Hematopoietic multipotent progenitor cell treated with erythropoietin and hydrocortisone succinate and interleukin-3 and kit ligand, for 4 days (in vitro differentiated cells): ENCODE measurements around the gene HTT-AS.

Experiments
- DNase-seq: peaks from one replicate; pipeline ENCODE4 v3.0.0-alpha.2; 2015

The HTT-AS gene

DNA sequence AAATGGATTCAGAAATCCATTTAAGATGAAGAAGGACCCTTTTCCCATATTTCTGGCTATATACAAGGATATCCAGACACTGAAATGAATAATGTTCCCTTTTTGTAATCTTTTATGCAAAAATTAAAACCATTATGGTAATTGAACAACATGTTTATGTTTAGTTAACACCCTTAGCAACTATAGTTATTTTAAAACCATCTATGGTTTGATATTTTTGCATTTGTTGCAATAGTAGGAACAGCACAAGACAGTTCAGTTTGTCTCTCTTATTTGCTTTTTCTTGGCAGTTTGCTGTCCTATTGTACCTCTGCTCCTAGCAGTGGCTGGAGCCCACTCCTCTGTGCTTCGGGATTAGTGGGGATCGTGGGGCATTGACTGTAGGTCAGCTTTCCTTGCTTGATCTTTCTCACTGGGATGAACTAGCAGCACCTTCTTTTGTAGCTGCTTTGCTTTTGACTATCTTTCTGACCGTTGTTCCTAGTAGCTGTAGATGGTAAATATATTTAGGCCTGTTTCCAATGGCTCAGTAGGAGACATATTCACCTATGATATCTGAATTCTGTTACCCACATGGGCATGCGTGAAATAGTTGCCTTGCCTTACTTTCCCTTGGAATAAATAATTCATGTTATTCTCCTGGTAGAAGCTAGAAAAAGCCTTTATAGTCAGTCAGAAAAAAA is 12.9 kb upstream of the HTT-AS start:
- DNase-seq, result no peak

- DNase-seq, result no peak
Measured at GRCh38 chr4:3085948-3086670, 11.8 kb upstream of the HTT-AS start.

DNA sequence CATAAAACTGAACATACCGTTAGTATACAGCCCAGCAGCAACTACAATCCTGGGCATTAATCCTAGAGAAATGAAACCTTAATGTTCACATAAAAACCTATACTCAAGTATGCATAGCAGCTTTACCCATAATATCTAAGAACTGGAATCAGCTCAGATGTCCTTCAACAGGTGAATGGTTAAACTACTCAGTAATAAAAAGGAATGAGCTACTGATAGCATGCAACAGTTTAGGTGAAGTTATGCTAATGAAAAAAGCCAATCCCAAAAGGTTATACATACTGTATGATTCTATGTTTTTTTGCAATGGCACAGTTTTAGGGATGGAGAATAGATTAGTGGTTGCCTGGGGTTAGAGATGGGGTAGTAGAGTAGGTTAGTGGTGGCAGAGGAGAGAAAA is 9.4 kb upstream of the HTT-AS start:
- DNase-seq, result no peak

- peak; percentile 90 for DNase-seq
Measured at GRCh38 chr4:3082925-3083515, 8.7 kb upstream of the HTT-AS start.

DNA sequence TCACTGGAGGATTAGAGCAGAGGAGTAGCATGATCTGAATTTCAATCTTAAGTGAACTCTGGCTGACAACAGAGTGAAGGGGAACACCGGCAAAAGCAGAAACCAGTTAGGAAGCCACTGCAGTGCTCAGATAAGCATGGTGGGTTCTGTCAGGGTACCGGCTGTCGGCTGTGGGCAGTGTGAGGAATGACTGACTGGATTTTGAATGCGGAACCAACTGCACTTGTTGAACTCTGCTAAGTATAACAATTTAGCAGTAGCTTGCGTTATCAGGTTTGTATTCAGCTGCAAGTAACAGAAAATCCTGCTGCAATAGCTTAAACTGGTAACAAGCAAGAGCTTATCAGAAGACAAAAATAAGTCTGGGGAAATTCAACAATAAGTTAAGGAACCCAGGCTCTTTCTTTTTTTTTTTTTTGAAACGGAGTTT is 5.4 kb upstream of the HTT-AS start:
- peak; percentile 99 for DNase-seq

GRCh38 chr4:3077796-3078195 is 3.5 kb upstream of the HTT-AS start:
- DNase-seq, result no peak

GRCh38 chr4:3075652-3075981 is 1.3 kb upstream of the HTT-AS start:
- DNase-seq, result no peak

- peak; percentile 87 for DNase-seq
Measured at GRCh38 chr4:3074846-3075651, 711 bp upstream of the HTT-AS start.

- no peak for DNase-seq
Measured at GRCh38 chr4:3073158-3074077, 920 bp downstream of the HTT-AS start.

- DNase-seq, result no peak
Measured at GRCh38 chr4:3071811-3072210, 2.5 kb downstream of the HTT-AS start.

DNA sequence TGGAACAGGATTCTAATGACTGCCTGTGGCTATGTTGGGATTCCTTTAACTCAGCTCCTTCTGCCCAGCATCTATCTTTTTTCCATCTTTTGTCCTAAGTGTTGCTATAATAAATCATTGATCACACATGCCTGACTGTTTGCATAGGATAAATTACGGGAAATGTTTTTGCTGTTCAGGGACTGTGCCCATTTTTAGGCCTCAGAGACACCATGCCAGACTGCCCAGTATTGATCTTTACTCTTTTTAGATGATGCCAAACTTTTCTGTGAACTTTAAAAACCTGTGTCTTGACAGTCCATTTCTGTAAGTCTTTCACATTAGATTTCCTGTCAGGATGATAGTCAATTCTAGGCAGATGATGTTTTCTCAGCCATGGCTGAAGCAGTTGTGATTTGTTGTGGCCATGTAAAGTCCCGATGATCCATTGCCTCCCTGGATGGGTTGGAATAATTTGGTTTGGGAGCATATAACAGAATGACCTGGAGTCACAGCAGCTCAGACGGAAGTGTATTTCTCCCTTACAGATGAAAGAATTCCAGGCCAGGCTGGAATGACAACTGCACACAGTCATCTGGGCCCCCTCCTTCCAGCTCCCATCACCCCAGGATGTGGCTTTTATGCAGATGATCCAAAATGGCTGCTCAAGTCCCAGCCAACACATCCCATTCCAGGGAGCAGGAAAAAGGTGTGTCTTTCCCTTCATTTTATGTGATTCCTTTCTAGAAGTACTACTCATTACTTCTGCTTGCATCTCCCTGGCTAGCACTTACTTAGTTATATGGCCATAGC is 3.4 kb downstream of the HTT-AS start:
- no peak for DNase-seq

DNA sequence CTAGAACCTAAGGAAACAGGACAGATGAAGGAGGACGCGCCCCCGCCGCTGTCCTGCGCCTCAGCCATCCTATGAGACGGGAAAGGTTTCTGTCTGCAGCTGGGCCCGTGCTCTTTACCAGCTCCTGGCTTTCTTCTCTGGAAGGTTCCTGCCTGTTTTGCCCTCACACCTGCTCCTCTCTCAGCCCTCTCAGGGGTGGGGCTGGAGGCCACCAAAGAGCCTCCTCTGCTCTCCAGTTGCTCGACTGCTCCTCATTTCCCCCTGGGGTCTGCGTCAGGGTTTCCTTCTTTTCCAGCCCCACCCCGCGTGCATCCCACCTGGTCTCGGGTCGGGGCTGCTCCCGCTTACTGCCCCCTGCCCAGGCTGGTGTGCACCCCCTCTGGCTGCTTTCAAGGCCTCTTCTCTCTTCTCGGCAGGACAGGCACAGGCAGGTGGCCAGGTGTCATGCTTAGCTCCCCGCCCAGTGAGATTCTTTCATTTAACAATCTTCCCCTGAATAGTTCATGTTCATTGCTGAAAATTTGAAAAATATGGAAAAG is 4.6 kb downstream of the HTT-AS start:
- DNase-seq, result no peak

GRCh38 chr4:3067473-3068001 is 6.8 kb downstream of the HTT-AS start:
- DNase-seq, result no peak

- DNase-seq, result no peak
Measured at GRCh38 chr4:3066836-3067400, 7.4 kb downstream of the HTT-AS start.

DNA sequence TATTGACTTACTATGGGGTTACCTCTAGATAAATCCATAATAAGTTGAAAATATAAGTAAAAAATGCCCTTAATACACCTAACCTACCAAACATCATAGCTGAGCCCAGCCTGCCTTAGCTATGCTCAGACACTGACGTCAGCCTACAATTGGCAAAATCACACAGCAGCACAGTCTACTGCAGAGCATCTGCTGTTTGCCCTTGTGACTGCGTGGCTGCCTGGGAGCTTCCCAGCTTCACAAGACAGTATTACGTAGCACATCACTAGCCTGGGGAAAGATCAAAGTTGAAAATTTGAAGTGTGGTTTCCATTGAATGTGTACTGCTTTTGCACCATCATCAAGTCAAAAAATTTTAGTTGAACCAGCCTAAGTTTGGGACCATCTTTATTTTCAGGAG is 8.8 kb downstream of the HTT-AS start:
- DNase-seq, result no peak

DNA sequence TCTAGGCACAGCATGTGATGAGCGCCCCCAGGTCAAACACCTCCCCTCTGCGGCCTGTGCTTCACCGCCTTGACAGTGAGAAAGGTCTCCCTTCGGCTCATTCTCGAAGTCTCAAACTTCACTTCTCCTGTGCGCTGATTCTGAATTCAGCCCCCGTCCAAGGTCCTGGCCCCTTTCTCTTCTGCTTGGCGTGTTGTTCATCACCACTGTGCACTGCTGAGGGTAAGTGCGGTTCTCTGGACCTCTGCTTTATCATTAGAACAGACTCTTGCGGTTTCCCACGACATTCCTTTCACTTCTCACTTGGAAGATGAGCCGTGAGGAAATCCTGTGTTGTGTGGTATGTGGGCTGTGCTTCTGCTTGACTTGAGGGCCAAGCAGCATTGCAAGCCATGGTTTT is 11.9 kb downstream of the HTT-AS start:
- DNase-seq, result no peak

DNA sequence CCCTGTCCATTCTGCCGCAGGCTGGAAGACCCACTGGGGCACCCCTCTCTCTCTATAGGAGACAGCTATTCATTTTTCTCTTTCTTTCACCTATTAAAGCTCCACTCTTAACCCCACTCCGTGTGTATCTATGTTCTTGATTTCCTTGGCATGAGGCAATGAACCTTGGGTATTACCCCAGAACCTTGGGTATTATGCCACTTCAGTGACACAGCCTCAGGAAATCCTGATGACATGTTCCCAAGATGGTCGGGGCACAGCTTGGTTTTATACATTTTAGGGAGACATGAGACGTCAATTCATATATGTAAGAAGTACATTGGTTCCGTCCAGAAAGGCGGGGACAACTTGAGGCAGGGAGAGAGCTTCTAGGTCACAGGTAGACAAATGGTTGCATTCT is 13.4 kb downstream of the HTT-AS start:
- DNase-seq, result no peak

DNA sequence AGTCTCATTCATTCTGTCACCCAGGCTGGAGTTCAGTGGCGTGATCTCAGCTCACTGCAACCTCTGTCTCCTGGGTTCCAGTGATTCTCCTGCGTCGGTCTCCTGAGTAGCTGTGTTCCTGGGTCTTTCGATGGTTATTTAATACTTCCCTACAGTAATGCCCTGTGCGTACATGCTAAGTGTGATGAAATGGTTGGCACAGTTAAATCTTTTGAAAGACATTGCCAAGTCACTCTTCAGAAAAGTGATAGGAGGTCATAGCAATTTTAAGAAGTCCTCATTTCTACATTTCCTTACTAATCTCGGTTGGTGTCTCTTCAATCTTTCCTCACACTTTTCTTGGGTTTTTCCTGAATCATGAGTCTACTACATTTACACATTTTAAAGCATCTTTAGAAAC is 14.4 kb downstream of the HTT-AS start:
- peak; percentile 37 for DNase-seq

DNA sequence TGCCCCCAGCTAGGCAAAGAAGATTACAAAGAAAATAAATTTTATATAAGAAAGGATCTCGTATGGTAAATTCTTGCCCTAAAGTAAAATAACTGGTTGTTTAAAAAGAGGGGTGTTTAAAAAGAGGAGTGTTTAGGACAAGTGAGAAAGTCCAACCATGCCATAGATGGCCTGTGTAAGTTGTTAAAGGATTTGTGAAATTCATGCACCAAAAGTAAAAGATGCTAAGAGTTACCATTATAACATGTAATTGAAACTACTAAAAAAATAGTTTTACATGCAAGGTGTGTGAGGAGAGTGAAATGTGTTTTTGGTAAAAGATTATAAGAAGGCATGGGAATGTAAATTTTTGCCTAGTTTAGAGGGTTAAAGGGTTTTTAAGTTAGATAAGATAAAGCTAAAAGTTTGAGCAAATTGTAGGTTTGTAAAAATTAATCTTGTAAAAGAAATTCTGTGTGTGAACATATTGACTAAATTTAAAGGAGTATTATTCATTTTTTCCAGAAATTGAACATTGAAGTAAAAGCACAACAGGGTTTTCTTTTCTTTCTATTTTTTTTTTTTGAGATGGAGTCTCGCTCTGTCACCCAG is 20.1 kb downstream of the HTT-AS start:
- DNase-seq, result peak; percentile 29
